ENCODE results near the gene INPP5A.

INPP5A gene

DNA sequence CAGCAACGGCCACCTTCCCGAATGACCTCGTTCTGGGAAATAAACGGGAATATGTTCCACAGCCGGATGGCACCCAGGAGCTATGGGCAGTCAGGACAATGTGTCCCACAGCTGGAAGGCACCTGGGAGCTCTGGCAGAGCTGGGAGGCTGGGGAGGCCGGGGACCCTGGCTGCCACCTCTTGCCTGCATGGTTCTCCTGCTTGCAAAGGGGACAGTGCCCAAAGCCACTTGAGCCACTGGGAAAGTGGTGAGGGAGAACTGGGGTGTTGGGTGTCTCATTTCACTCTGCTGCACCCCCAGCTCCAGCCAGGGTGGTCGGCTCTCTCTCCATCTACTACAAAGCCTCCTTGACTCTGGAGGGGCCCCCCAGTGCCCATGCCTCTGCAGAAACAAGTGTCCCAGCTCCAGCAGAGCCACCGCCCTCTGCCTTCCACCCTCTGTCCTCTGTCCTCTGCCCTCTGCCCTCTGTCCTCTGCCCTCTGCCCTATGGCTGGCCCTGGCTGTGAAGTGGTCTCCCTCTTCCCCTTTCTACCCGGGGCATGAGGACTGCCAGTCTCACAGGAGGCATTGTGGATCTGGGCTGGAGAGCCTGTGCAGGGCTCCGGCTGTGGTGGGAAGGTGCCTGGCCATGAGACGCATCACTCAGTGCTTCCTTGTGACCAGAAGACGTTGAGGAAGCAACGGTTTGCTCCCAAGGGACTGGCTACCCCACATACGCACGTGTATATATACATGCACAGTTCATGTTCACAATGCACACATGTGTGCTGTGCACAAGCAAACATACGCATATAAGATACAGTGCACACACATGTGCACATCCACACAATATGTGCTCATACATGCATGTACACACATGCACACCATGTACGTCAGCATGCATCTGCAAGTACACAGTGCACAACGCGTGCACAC, 21.5 kb upstream of the INPP5A start:
- in situ Hi-C loops (cut with MboI; ENCODE audit: low sequenced_read_pairs, unreplicated experiment): no loop called here
- DNase-seq (ENCODE audit: low spot score): peak; percentile 13
- TF ChIP-seq, protein P1, sequence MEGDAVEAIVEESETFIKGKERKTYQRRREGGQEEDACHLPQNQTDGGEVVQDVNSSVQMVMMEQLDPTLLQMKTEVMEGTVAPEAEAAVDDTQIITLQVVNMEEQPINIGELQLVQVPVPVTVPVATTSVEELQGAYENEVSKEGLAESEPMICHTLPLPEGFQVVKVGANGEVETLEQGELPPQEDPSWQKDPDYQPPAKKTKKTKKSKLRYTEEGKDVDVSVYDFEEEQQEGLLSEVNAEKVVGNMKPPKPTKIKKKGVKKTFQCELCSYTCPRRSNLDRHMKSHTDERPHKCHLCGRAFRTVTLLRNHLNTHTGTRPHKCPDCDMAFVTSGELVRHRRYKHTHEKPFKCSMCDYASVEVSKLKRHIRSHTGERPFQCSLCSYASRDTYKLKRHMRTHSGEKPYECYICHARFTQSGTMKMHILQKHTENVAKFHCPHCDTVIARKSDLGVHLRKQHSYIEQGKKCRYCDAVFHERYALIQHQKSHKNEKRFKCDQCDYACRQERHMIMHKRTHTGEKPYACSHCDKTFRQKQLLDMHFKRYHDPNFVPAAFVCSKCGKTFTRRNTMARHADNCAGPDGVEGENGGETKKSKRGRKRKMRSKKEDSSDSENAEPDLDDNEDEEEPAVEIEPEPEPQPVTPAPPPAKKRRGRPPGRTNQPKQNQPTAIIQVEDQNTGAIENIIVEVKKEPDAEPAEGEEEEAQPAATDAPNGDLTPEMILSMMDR (IDR thresholded peaks at IDR 0.05; ENCODE audit: borderline replicate concordance, control extremely low read depth, extremely low read depth, insufficient read depth, missing control alignments): no peak

DNA sequence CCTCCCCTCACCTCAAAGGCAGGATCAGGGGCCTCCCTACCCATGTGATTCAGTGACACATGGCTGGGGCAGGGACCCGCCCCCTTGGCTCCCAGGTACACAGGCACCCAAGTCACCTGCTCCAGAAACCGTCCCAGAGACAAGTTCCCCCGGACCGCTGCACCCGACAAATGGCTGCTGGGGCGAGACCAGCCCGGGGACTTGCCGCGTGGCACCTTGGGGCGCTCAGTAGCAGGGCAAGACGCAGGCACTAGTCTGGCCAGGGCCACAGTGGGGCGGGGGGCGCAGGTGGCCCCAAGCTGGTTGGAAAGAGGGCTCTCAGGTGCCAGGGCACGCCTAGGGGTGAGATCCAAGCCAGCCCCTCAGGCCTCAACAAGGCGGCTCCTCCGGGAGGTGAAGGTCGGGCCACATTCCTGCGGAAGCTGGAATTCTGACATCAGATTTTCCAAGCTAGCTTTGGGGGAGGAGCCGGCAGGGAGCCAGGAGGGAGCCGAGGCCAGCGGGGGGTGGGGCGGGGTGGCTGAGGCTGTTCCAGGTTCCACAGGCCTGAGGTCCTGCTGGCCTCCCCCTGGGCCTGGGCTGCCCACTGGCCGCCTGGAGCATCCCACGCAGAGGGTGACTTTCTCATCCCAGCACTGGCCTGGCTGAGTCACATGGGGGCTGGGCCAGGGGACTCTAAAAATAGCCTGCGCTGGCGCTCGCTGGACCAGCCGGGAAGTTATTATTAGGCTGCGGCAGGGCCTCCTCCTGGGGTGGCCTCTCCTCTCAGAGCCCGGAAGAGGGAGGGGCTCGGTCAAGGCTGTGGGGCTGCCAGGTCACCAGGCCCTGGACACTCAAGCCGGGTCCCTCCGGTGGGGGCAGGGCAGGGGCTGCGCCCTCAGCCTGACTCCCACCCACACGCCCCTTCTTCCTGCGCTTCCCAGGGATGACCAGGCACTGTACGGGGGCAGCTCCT, 20.5 kb upstream of the INPP5A start:
- TF ChIP-seq, protein P1 (IDR thresholded peaks at IDR 0.05; ENCODE audit: borderline replicate concordance, control extremely low read depth, extremely low read depth, insufficient read depth, missing control alignments): no peak
- DNase-seq (ENCODE audit: low spot score): peak; percentile 33
- in situ Hi-C loops (cut with MboI; ENCODE audit: low sequenced_read_pairs, unreplicated experiment): no loop called here

DNA sequence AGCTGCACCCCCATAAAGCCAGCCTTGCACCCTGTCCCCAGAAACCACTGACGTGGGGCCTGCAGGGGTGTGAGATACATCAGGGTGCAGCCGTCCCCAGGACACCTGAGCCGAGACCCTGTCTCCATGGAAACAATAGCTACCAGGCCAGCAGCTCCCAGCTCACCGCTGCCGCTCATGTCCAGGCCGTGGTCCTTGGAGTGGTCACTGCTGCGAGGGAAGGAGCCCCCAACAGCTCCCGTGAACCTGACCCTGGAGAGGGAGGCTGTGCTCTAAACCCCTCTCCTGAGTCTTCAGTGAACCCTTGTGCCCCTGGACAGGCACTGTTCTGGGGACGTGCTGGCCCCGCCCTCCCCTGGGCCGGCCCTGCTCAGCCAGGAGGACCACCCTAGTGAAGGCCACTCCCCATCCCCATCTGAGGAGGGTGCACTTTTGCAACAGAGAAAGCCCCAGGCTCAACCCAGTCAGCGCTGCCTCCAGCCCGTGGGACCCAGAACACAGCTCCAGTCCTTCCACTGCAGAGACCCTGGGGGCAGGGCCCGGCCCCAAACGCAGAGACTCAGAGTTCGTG, 19.6 kb upstream of the INPP5A start:
- in situ Hi-C loops (cut with MboI; ENCODE audit: low sequenced_read_pairs, unreplicated experiment): no loop called here
- no peak for DNase-seq (ENCODE audit: low spot score)
- TF ChIP-seq, protein P1 (IDR thresholded peaks at IDR 0.05; ENCODE audit: borderline replicate concordance, control extremely low read depth, extremely low read depth, insufficient read depth, missing control alignments): no peak

DNA sequence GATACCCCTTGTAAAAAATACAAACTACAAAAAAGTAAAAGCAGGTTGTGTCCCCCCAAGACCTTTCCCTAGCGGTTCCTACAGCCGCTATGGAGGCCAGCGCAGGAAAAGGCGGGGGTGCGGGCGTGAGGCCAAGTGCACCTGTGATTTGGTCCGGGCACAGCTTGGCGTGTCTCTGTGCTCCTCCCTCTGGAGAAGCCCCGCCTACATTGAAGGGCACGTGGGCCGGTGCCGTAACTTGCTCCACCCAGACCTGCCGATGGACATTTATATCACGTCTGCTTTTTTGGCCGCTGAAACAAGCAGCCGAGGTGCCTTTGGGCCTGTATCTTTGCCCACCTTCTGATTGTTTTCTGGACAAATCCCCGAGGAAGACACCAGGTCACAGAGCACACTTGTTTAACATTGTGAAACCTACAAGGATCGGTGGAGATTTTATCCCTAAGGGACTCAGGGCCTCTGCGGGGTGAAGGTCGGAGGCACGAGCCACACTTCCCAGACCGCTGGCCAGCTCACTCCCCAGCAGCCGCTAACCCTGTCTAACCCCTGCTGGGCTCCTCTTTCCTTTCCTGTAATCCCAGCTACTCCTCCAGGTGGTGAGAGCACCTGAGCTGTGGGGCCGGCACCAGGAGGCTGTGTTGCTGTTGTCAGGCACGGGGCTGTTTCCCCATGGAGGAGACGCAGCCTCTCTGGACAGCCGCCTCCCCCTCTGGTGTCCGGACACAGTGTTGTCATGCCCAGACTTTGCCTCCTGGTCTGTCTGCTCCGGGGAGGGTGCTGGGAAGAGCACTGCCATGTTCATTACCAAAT, 18.8 kb upstream of the INPP5A start:
- TF ChIP-seq, protein P1 (IDR thresholded peaks at IDR 0.05; ENCODE audit: borderline replicate concordance, control extremely low read depth, extremely low read depth, insufficient read depth, missing control alignments): no peak

DNA sequence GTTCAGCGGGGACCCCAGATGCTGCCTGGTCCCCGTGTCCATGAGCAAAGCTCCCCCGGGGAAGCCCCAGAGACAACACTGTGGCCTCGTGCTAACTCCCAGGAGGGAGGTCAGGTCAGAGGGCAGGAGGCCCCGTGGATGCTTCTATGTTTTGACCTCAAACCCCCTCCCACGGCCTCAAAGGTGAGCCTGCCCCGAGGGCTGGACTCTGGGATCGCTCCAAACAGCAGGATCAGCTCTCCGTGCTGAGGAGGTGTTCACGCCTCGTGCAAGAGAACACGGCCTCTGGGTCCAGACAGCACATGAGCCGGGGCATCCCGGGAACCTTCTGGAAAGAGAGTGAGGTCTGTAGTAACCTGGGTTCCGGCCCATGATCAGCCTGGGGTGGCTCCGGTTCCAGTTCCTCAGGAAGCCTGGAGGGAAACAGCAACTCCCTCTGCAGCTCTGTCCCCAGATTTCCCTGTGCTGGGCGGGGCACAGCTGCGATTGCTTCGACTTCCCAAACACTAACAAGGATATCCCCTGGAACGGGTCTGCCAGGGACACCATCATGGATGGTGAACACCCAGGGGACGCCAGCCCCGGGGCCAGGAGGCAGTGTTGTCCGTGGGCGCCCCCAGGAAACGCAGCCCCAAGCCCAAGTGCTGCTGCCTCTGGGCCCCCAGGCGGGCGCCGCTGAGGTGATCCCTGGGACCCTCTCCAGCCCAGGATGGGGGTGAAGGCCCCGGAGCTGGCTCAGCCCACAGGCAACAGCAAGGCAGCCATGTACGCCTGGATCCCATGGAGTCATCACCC, 18.0 kb upstream of the INPP5A start:
- TF ChIP-seq, protein P1 (IDR thresholded peaks at IDR 0.05; ENCODE audit: borderline replicate concordance, control extremely low read depth, extremely low read depth, insufficient read depth, missing control alignments): no peak
- in situ Hi-C loops (cut with MboI; ENCODE audit: low sequenced_read_pairs, unreplicated experiment): no loop called here
- DNase-seq (ENCODE audit: low spot score): peak; percentile 35

More for the DNA sequence above, 18.8 kb upstream of the INPP5A start:
- peak; percentile 57 for DNase-seq (ENCODE audit: low spot score)
- in situ Hi-C loops (cut with MboI; ENCODE audit: low sequenced_read_pairs, unreplicated experiment): no loop called here

All from GM13976 (cell line).